ENCODE results near the gene STAC3. TPM values are rescaled to one million over a fixed set of nuclear protein-coding genes. Genes with fewer than 3 reads are reported as not detected.

The STAC3 gene
- total and polyA plus RNA-seq, 2 of the 13 experiments (the other 11 are each of a cell fraction or from before 2014, with no cell fraction given): 0.18 to 0.22 TPM

GRCh38 chr12:57229634-57230380 lies 21.2 kb downstream of the STAC3 start, which contains the start of gene SHMT2 (continued):
- TF ChIP-seq FUBP1 (CRISPR knock-in tag; IDR thresholded peaks at IDR 0.05; ENCODE audit: borderline replicate concordance) (no peak), KDM4B (CRISPR knock-in tag; IDR thresholded peaks at IDR 0.05) (no peak), MBNL3 (CRISPR knock-in tag; conservative IDR thresholded peaks at IDR 0.05) (no peak), TCF7L2 (IDR thresholded peaks at IDR 0.05; ENCODE audit: low read depth, low read length) (no peak), CENPT (CRISPR knock-in tag; IDR thresholded peaks at IDR 0.05; ENCODE audit: low read depth) (no peak), ZNF260 (CRISPR knock-in tag; IDR thresholded peaks at IDR 0.05; ENCODE audit: borderline replicate concordance, low read depth) (no peak), KLF16 (CRISPR knock-in tag; IDR thresholded peaks at IDR 0.05) (peak in 1 of 2 experiments; percentile 74; a peak in 2 of 4 replicates), ZNF557 (CRISPR knock-in tag; IDR thresholded peaks at IDR 0.05) (no peak), ZNF704 (CRISPR knock-in tag; IDR thresholded peaks at IDR 0.05; ENCODE audit: borderline replicate concordance) (no peak; the same call in 1 of the 2 replicates), ZNF281 (CRISPR knock-in tag; IDR thresholded peaks at IDR 0.05; ENCODE audit: borderline replicate concordance) (no peak), ZNF451 (CRISPR knock-in tag; IDR thresholded peaks at IDR 0.05) (no peak), PRMT3 (CRISPR knock-in tag; IDR thresholded peaks at IDR 0.05; ENCODE audit: borderline replicate concordance, low read depth) (no peak), TP53 (CRISPR knock-in tag; conservative IDR thresholded peaks at IDR 0.05) (no peak), ARHGAP35 (CRISPR knock-in tag; IDR thresholded peaks at IDR 0.05; ENCODE audit: borderline replicate concordance) (no peak), SNRNP70 (IDR thresholded peaks at IDR 0.05; ENCODE audit: low read depth, low read length) (no peak), ZNF274 (CRISPR knock-in tag; IDR thresholded peaks at IDR 0.05) (no peak), ZNF414 (CRISPR knock-in tag; IDR thresholded peaks at IDR 0.05) (no peak; the same call in 1 of the 2 replicates), ZNF484 (CRISPR knock-in tag; IDR thresholded peaks at IDR 0.05; ENCODE audit: borderline replicate concordance, low read depth) (no peak), ZBTB39 (CRISPR knock-in tag; IDR thresholded peaks at IDR 0.05) (no peak)
